Measurements from ENCODE around the gene ASB13. TPM values are rescaled to one million over a fixed set of nuclear protein-coding genes. Genes with fewer than 3 reads are reported as not detected.

Gene ASB13
- total RNA-seq, 1 donor: 14.8 TPM

GRCh38 chr10:5614155-5614721 lies 52.2 kb downstream of the ASB13 start:
- peak; percentile 93 for DNase-seq (ENCODE audit: insufficient read length, low spot score, missing footprints)
- H3K9me3 ChIP-seq (ENCODE audit: low read depth, low read length): no peaks in the 10 kb centered on the region
- no peaks in the 10 kb centered on the region for H3K36me3 ChIP-seq (ENCODE audit: insufficient read depth, low read length)
- no peak for TF ChIP-seq CTCF (IDR thresholded peaks at IDR 0.05; ENCODE audit: extremely low read depth, low read depth, low read length)
- peak overlapping the region; percentile 70 for H3K4me2 ChIP-seq (ENCODE audit: insufficient read depth, low read length)
- H3K79me2 ChIP-seq (ENCODE audit: insufficient read depth, low read length): no peaks in the 10 kb centered on the region
- peak overlapping the region; percentile 52 for H3K4me3 ChIP-seq (ENCODE audit: insufficient read depth, low read length)
- peak overlapping the region; percentile 68 for H2AFZ ChIP-seq (ENCODE audit: low read length)
- peaks cover 48% of the 10 kb centered on the region for H3K4me1 ChIP-seq (ENCODE audit: insufficient read depth, low read length)
- H3K27ac ChIP-seq (ENCODE audit: low read depth, low read length): peak overlapping the region; percentile 77
- H4K20me1 ChIP-seq (ENCODE audit: insufficient read depth, low read length): no peaks in the 10 kb centered on the region
- H3K27me3 ChIP-seq (ENCODE audit: insufficient read depth, low read length): no peaks in the 10 kb centered on the region

- peaks cover 42% of the 10 kb centered on the region for H3K4me1 ChIP-seq (ENCODE audit: insufficient read depth, low read length)
- no peaks in the 10 kb centered on the region for H3K9me3 ChIP-seq (ENCODE audit: low read depth, low read length)
- H3K4me2 ChIP-seq (ENCODE audit: insufficient read depth, low read length): peak overlapping the region; percentile 70
These were observed 52.8 kb downstream of the ASB13 start for GRCh38 chr10:5613481-5614154.

GRCh38 chr10:5611899-5612680 lies 54.3 kb downstream of the ASB13 start:
- H3K36me3 ChIP-seq (ENCODE audit: insufficient read depth, low read length): no peaks in the 10 kb centered on the region
- H2AFZ ChIP-seq (ENCODE audit: low read length): no peak overlapping the region
- H3K27ac ChIP-seq (ENCODE audit: low read depth, low read length): no peak overlapping the region
- peaks cover 40% of the 10 kb centered on the region for H3K4me1 ChIP-seq (ENCODE audit: insufficient read depth, low read length)
- no peaks in the 10 kb centered on the region for H3K27me3 ChIP-seq (ENCODE audit: insufficient read depth, low read length)
- H3K4me2 ChIP-seq (ENCODE audit: insufficient read depth, low read length): no peak overlapping the region
- no peaks in the 10 kb centered on the region for H3K9me3 ChIP-seq (ENCODE audit: low read depth, low read length)
- TF ChIP-seq CTCF (IDR thresholded peaks at IDR 0.05; ENCODE audit: extremely low read depth, low read depth, low read length): no peak
- no peaks in the 10 kb centered on the region for H3K79me2 ChIP-seq (ENCODE audit: insufficient read depth, low read length)
- DNase-seq (ENCODE audit: insufficient read length, low spot score, missing footprints): no peak
- H3K4me3 ChIP-seq (ENCODE audit: insufficient read depth, low read length): no peak overlapping the region
- H4K20me1 ChIP-seq (ENCODE audit: insufficient read depth, low read length): no peaks in the 10 kb centered on the region

More at GRCh38 chr10:5613481-5614154, 52.8 kb downstream of the ASB13 start:
- TF ChIP-seq CTCF (IDR thresholded peaks at IDR 0.05; ENCODE audit: extremely low read depth, low read depth, low read length): no peak
- no peak for DNase-seq (ENCODE audit: insufficient read length, low spot score, missing footprints)
- no peaks in the 10 kb centered on the region for H3K36me3 ChIP-seq (ENCODE audit: insufficient read depth, low read length)
- H3K79me2 ChIP-seq (ENCODE audit: insufficient read depth, low read length): no peaks in the 10 kb centered on the region
- no peaks in the 10 kb centered on the region for H4K20me1 ChIP-seq (ENCODE audit: insufficient read depth, low read length)
- no peak overlapping the region for H3K4me3 ChIP-seq (ENCODE audit: insufficient read depth, low read length)
- H3K27ac ChIP-seq (ENCODE audit: low read depth, low read length): peak overlapping the region; percentile 77
- peak overlapping the region; percentile 68 for H2AFZ ChIP-seq (ENCODE audit: low read length)
- no peaks in the 10 kb centered on the region for H3K27me3 ChIP-seq (ENCODE audit: insufficient read depth, low read length)
